SK-N-MC (cell line): ENCODE data around the gene RPP30.

Experiments used
- EZH2 ChIP-seq: fragments of 200-600 bp; sonication (generic); IDR thresholded peaks from one replicate; pipeline ENCODE4 v1.6.1; 2017; ENCODE audit warnings: antibody characterized with exemption
- FOXP2 ChIP-seq: optimal IDR thresholded peaks from 2 replicates; pipeline ENCODE3; 2011; ENCODE audit warnings: mild to moderate bottlenecking, moderate library complexity; ENCODE audit not compliant: insufficient read depth; ENCODE audit errors: extremely low read length, control extremely low read depth

- TF ChIP-seq EZH2 (no peak), FOXP2 (no peak)
Measured at GRCh38 chr10:90879062-90879461, 7.3 kb downstream of the RPP30 start.
